Ammon's horn (tissue), 1 donor: ENCODE measurements around the gene LGR4.

Experiments used
- DNase-seq: peaks from one replicate; pipeline ENCODE4 v3.0.0-alpha.2; 2016; ENCODE audit warnings: low spot score

The LGR4 gene

DNA sequence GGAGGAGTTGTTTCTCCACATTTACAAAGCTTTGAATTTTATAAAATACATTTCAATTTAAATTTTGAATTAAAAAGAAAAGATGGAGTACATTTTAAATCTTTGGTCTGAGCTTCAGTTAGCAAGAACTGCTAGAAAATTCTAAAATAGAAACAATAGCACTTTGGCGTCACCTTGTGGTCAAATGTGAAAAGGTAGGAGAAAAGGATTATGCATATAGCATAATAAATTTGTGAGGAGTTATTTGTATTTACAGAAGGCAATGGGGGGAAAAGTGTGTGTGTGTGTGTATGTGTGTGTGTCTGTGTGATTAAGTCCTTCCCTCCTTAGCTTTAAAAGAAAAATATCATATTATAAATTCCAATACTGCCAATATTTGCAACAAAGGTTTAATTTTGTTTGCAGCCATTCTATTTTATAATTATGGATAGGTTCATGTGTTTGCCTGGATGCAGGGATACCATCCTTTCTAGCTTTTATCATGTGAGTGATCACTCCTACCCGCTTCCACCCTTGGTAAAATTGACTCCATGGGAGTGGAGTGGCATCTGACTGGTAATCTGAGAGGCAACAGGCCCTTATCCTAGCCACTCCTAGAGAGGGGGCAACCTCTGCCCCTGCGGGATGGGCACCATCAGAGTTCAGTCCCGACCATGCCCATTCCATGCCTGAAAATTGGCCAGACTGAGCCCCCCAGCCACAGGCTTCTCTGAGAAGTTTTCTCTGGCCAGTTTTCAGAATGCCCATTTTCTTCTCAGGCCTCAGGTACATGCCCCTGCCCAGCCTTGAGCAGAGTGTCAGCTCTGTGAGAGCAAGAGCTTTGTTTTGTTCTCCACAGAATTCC lies 13.6 kb upstream of the LGR4 start:
- DNase-seq, result peak; percentile 67

DNA sequence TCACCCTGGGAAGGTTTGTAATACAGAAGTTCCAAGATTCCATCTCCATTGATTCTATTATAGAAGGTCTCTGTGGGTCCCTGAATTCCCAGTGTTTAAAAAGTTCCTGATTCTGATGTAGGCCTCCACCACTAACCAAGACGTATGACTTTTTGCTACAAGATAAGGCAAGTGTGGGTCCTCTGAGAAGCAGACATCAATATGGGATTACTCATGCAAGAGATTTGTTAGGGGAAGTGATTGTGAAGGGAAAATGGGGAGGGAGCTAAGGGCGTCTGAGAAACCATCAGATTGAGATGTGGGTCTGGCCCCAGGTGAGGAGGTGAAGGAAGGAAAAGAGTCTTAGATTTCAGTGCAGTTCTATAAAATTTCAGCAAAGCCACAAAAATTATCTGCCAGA lies 10.2 kb upstream of the LGR4 start:
- DNase-seq, result no peak

DNA sequence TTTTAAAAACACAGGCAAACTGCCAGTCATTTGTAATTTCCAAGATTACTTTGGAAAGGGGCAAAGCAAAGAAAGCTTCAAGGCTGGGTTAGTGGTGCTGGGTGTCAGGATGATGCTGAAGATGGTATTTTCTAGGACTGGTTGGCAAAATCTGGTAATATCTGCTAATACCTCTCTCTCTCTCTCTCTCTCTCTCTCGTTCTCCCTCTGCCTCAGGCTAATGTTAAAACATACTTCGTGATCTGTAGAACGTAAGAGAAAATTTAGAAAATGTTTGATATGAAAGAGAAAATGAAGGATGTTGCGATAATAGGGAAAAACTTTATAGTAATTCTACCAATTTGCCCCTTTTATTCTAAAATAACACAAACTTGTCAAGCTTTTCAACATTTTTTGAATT lies 9.4 kb upstream of the LGR4 start:
- no peak for DNase-seq

DNA sequence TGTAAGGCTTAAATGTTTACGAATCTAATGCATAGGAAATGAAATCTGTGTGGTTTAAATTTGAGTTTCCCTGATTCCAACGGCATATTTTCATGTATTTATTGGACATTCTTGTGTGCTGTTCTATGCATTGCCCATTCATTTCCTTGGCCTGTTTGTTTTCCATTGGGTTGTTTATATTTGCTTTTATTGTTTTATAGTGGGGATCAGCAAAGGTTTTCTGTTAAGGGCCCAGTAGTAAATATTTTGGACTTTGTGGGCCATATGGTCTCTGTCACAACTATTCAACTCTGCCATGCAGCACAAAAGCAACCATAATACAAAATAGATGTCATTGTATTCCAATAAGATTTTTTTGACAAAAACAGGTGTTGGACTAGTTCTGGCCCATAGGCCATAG lies 5.2 kb upstream of the LGR4 start:
- no peak for DNase-seq

DNA sequence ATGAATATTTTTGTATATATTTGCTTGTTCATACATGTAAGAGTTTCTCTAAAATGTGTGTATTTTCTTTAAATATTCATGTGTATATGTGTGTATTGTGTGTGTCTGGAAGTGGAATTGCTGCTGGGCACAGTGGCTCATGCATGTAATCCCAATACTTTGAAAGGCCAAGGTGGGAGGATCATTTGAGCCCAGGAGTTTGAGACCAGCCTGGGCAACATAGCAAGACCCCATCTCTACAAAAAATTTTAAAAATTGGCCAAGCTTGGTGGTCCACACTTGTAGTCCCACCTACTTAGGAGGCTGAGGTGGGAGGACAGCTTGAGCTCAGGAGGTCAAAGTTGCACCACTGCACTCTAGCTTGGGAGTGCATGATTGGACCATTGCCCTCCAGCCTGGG lies 4.7 kb upstream of the LGR4 start:
- no peak for DNase-seq

DNA sequence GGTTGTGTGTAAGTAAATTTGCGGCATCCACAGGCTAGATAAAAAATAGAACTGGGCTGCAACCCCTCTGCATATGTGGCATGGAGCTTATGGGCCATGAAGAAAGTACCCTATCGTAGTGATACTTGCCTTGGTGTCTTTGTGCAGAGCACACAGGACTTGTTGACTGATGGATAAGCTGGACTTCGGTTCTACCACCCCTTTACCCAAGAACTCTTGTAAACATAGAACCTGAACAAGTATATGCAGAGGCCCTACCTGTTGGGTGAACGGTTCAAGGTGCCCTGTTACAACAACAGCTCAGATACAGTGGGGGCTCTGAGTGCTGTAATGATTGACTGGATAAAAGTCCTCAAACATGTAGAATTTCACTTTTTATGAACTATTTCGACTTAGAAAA lies 3.0 kb upstream of the LGR4 start:
- DNase-seq, result no peak

DNA sequence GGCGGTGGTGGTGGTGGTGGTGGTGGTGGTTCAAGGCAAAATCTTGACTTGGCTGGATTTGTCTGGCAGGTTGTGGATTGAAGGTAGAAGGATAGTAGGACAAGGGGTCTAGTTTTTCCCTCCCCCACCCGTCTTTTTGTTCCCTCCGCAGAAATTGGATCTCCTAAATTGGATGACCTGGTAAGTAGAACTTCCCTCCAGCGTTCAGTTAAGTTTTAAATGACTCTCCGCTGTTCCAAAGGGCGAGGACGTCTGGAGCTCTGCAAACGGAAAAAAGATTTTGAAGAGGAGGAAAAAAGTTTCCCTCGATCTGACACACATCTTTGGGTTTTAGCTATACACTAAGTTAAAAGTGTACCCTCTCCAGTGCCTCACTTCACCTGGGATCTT lies 422 bp upstream of the LGR4 start:
- DNase-seq, result no peak

DNA sequence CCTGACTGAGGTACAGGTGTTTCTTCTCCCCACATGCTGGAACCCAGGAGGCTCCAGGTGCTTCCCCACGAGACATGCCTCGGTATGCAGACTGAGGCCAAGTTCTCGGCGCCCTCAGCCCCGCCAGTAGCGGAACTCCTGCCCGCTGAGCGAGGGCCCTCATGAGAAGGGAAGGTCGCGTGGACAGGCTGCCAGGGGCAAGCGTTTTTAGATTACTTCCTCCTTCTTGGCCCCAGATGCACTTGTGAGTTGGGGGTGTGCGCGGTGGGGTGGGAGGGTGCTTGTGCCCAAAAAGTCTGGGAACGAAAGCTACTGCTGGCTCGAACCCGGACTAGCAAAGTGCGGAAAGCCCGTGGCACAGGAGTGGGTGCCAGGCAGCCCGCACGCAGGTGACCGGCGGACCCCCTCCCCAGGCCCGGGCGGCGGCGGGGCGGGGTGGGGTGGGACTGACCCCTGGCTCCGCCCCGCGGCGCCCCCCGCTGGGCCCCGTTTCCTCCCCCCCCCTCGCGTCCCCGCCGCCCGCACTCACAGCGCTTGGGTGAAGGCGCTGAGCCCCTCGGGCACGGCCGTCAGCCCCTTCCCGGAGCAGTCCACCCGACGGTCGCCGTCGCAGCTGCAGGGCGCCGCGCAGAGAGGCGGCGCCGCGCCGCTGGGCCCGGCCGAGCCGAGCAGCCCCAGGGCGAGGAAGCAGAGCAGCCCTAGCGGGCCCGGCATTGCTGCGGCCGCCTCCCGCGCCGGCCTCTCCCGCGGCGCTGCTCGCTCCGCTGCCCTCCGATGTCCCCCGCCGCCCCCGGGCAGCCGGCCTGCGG lies 797 bp downstream of the LGR4 start:
- peak; percentile 40 for DNase-seq

DNA sequence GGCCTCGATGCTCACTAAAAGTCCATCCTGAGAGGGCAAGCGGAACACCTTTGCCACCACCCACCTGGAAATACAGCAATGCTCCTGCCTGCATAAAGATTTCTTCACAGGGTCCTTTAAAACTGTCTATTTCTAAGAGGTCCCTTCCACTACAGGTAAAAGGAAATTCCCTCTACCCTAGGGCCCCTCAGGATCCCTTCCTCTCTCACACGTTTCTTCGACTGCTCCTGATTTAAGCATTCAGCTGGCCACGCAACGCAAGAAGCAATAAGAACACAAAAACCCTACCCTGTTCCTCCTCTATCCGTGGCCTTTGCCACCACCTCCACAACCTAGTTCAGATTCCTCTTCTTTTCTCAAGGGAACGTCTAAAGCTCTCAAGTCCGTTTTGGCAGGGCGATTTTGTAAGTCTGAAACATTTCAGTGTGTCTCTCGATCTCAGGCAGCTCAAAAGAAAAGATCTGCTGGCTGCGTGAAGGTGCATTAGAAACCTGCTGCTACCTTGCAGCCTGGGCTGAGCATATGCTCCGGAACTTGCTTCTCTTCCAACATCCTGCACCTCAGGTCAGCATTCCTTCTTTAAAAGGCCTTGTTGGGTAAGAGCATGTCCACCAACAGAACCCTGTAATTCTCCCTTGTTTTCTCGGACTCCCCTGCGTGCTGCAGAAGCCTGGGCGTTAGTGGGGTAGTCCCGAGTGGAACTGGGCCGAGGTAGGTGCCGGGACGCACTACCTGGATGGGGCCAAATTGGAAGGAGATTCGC lies 1.6 kb downstream of the LGR4 start:
- no peak for DNase-seq

DNA sequence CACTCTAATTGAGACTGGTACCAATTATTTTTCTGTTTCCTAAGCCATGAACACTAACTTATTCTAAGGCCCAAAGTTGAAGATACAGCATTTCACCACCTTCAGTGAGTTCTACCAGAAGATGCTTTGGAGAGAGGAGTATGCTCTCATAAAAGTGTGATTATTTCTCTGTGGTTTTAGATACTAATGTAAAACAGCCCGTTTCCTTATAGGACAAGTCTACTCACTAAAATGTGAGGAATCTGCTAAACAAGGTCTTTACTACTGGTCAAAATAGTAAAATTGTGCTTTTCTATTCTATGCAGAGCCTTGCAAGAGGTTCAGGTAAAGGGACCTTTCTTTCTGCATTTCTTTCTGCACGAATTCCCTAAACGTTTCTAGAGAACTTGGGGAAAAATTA lies 2.4 kb downstream of the LGR4 start:
- no peak for DNase-seq

DNA sequence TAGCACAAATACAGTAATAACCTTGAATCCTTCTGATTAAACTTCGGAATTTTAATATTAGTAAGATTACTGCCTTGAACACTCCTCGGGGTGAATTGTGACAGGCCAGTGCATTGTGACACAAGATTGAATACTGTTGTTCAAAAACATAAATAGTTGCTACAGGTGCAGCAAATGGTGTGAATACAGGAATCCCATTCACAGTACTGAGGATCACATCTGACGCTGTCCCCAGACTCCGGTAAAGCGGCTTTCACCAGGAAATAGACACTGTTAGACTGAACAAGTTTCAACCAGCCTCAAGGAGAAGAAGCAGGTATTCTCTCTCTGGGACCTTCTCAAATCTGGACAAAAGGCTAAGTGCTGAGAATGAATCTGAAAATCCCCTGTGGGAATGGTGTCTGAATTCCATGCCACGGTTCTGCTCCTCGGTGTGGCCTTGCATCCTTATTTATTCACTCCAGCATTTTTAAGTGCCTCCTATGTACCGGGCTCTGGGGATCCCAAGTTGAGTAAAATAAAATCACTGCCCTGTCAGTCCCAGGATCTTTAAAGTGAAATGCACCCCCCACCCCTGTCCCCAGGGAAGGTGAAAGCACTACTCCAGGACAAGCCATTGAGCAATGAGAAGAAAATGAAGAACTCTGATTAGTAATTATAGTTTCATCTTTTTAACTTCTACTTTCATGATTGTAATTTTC lies 3.4 kb downstream of the LGR4 start:
- DNase-seq, result no peak

DNA sequence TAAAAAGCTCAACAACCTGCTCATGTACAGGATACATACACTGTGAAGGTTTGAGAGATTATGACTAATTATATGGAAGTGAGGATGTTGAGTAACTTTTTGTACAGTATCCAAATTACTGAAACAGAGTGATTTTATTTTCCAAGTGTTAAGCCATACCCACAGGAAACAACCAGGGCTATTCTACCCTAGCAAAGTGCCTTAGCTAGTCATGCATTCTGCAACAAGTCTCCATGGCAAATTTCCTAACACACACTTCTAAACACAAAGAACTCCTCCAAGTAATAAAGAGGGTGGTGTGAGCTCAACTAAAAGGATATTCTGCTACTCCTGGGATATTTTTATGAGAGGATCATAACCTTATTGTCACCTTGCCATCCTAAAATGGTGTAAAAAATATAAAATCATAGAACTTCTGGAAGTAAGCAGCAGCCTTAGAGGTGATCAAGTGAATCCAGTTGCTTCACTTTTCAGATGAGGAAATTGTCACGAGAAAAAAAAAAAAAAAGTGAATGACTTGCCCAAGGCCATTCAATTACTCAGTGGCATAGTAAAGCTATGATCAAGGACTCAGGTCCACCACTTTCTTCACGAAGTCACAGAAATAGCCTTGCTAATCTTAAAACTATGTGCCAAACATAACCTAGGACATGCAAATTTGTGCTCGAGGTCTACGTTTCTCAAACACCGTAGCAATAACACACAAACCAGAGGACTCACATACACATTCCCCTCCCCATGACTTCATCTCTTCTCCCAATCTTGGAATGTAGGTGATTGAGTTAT lies 4.2 kb downstream of the LGR4 start:
- no peak for DNase-seq

DNA sequence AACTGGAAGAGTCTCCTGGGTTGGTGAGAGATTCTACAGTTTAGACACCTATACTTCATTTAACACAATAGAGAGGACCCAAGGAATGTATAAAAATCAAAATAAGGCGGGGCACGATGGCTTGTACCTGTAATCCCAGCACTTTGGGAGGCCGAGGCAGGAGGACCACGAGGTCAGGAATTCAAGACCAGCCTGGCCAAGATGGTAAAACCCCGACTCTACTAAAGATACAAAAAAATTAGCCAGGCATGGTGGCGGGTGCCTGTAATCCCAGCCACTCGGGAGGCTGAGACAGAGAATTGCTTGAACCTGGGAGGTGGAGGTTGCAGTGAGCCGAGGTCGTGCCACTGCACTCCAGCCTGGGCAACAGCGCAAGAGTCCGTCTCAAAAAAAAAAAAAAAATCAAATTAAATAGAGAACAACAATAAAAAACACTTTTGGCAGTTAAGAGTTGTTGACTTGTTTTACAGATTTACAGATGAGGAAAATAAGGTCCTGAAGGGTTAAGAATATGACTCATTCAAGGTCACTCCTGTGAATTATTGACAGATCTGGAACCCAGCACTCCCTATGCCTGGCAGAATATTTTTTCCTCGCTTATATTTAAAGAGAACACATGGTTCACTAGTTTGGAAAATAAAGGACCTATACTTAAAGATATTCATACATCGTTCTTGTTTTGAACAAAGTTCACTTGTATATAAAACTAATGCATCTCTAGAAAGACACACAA lies 5.2 kb downstream of the LGR4 start:
- DNase-seq, result no peak

DNA sequence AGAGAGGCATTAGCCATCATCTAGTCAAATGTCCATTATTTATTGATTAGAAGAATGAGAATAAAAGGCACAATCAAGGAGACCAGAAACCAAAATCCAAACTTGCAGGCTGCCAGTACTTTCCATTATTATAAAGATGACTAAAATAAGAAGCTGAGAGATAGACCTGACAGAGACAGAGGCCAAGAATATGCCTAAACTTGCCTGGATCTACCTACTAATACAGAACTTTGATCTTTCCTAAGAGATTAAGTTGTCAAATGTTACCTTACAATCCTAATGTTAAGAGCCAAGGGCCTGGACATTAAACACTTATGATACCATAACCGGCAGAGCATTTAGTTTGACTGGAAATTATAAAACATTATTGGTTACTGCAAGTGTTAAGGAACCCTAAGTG lies 6.2 kb downstream of the LGR4 start:
- DNase-seq, result no peak

DNA sequence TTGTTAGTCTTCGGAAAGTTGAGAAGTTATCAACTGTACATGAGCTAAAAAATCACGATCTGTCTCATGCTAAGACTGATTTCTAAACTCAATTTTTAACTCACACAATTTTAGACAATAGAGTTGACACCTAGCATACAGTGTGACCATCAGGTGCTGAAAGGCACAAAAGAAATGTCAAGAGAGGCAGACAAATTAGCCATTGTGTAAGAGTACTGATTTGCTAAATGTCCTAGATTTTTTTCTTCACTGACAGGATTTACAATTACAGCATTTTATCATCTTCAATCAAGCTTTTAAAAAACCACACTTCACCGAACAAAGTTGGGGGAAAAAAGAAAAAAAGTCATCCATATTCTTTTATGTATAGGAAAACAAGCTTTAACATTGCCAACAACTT lies 7.0 kb downstream of the LGR4 start:
- no peak for DNase-seq

DNA sequence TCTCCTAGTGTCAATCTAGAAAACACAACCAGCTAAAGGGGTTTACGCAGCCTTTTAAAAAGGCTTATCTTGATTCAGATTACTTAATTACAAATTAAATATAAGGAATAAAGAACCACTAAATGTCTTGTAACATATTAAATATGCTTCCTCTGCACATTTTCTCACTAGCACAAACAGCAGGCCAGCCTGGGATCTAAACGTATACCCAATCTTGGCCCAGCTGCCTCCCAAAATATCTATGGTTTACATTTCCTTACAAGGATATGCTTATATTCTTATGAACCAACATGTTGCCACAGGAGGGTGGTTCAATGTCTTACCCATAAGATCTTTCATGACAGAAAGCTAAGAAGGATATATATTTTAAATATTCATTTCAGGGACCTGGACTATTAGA lies 7.7 kb downstream of the LGR4 start:
- no peak for DNase-seq

DNA sequence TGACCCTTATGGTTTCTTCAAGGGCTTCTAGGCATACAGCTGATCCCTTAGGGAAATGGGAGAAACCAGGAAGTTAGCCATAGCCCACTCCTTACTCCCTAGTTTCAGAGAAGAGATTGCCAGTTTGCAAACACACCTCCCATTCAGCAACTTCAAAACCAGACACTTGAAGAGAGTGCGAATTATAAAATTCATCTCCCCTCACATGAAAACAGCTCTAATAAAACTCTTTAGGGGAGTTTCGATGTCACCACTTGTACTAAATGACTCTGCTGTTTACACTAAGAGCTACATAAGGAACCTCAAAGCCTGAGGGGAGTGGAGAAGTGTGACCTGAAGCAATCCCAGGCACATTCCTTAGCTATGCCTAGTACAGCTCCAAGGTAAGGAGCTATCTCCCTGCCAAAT lies 8.3 kb downstream of the LGR4 start:
- no peak for DNase-seq

DNA sequence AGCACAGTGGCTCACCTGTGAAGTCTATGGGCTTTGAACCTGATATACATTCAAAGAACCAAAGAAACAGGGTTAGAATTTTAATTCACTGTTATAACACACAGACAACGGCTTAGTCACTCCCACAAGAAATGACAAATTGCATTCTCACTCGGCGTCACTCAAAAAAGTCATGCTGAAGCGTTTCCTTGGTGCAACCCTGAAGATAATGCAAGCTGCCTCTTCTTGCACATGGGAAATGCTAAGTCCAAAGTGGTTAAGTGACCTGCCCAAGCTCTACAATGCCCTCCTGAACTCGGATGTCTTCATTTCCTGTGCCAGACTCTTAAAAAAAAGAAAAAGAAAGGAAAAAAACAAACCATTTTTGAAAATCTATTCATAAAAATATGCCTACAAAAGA lies 10.0 kb downstream of the LGR4 start:
- no peak for DNase-seq

DNA sequence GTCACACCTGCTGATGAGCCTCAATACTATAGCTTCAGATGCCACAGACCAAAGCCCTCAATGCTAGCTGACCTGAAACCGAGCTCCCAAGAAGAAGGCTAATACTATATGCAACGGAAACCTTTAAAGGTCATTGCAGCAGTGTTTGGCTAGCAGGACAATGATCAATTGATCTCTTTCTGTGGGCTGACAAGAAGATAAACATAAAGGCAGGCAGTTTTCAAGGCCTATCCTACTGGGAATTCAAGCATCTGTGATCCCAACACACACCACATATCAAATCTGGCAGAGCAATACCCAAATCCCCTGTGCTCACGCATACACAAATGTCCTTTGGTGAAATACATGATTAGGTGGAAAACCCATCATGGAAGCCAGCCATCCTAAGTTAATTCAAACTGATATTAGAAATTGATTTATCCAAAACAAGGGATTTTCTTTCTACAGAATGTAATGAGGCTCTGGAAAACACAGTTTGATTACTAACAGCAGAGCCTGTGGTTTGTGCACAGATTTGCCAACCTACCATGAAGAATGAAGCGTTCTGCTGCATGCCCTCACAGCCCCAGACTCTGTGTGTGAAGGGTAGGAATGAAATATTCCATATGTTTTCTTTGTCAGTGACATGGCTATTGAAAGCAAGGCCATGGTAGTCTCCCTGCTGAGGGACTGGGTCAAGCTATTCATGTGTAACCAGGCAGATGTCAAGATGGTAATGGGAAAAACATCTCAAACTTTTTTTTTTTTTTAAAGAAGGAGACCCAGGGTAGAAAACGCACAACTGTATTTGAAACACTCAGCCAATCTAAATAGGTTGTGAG lies 12.2 kb downstream of the LGR4 start:
- no peak for DNase-seq

DNA sequence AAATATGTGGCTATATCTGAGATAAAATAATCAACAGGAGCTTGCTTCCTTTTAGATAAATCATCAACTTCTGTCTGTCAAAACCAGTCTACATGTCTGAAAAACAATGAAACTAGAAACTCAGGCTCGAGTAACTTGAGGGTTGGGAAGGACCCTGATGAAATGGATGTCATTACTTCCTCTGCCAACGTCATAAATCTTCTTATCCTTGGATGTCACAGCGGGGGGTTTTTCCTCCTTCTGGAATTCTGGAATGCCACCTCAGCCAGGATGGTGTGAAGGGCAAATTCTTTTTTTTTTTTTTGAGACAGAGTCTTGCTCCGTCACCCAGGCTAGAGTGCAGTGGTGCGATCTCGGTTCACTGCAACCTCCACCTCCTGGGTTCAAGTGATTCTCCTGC lies 13.4 kb downstream of the LGR4 start:
- DNase-seq, result no peak
